IMR-90 (cell line): ENCODE measurements around the gene SKA3. TPM values are rescaled to one million over a fixed set of nuclear protein-coding genes. Genes with fewer than 3 reads are reported as not detected.

Experiments used
- ATAC-seq: fragments of 200-7000 bp; cut with Tn5 transposase; 2 replicates; pipeline ENCODE4 v1.9.1; 2020; ENCODE audit warnings: low read depth, mild to moderate bottlenecking, moderate library complexity
- BruUV-seq: library from RNA; stranded (reverse); fragments of 400-500 nt; replicated peaks from 2 replicates; lab custom pipeline; 2021; lab: Mats Ljungman, UMichigan
- CTCF ChIA-PET: fragments of 300-600 bp; formaldehyde crosslinking; extraction: SDS; loops from one replicate; lab custom pipeline; 2021; ENCODE audit warnings: antibody characterized with exemption; lab: Yijun Ruan, JAX
- POLR2A ChIA-PET: fragments of 300-600 bp; sonication (Branson Sonifier 250); formaldehyde crosslinking; loops from one replicate; lab custom pipeline; 2022; ENCODE audit warnings: antibody characterized with exemption; ENCODE audit not compliant: unreplicated experiment; lab: Charles Lee
- DNase-seq: peaks from one replicate; pipeline ENCODE4 v3.0.0; 2013
- H2AFZ ChIP-seq: replicated peaks from 2 replicates; pipeline ENCODE3; 2013; ENCODE audit warnings: low read length, mild to moderate bottlenecking; ENCODE audit not compliant: poor library complexity
- H2AK5ac ChIP-seq: 2 replicates; pipeline ENCODE4 v1.6.1; 2013; ENCODE audit warnings: low read depth, low read length, inconsistent platforms
- H2AK9ac ChIP-seq: replicated peaks from 2 replicates; pipeline ENCODE3; 2013; ENCODE audit warnings: mild to moderate bottlenecking, low read depth, low read length, moderate library complexity; ENCODE audit not compliant: poor library complexity
- H2BK120ac ChIP-seq: 2 replicates; pipeline ENCODE4 v1.6.1; 2013; ENCODE audit warnings: low read depth, low read length, inconsistent platforms
- H2BK15ac ChIP-seq: 3 replicates; pipeline ENCODE4 v1.6.1; 2013; ENCODE audit warnings: low read depth, low read length, inconsistent platforms
- H2BK20ac ChIP-seq: 2 replicates; pipeline ENCODE4 v1.6.1; 2013; ENCODE audit warnings: low read depth, mild to moderate bottlenecking, inconsistent platforms, low read length, moderate library complexity
- H2BK5ac ChIP-seq: 2 replicates; pipeline ENCODE4 v1.6.1; 2013; ENCODE audit warnings: mild to moderate bottlenecking, low read depth, low read length, inconsistent platforms; ENCODE audit not compliant: poor library complexity, severe bottlenecking
- H3K14ac ChIP-seq: replicated peaks from 2 replicates; pipeline ENCODE4 v1.6.1; 2013; ENCODE audit warnings: low read depth, low read length, inconsistent platforms
- H3K18ac ChIP-seq: 2 replicates; pipeline ENCODE4 v1.6.1; 2013; ENCODE audit warnings: low read depth, low read length, control low read depth
- H3K23ac ChIP-seq: 2 replicates; pipeline ENCODE4 v1.6.1; 2013; ENCODE audit warnings: low read depth, low read length, inconsistent platforms
- H3K27ac ChIP-seq: 2 replicates; pipeline ENCODE4 v1.5.1; 2013; ENCODE audit warnings: mild to moderate bottlenecking, control low read depth, low read length; ENCODE audit not compliant: insufficient read depth
- H3K27me3 ChIP-seq: 2 replicates; pipeline ENCODE4 v1.6.1; 2013; ENCODE audit warnings: low read length; ENCODE audit not compliant: control insufficient read depth, insufficient read depth
- H3K36me3 ChIP-seq: 2 replicates; pipeline ENCODE4 v1.6.1; 2013; ENCODE audit warnings: low read length, mixed read lengths; ENCODE audit not compliant: control insufficient read depth, insufficient read depth
- H3K4ac ChIP-seq: 2 replicates; pipeline ENCODE4 v1.6.1; 2013; ENCODE audit warnings: low read depth, low read length, inconsistent platforms
- H3K4me1 ChIP-seq: 2 replicates; pipeline ENCODE4 v1.6.1; 2013; ENCODE audit warnings: low read length, mixed read lengths; ENCODE audit not compliant: control insufficient read depth, insufficient read depth
- H3K4me2 ChIP-seq: 2 replicates; pipeline ENCODE4 v1.6.1; 2013; ENCODE audit warnings: low read depth, mild to moderate bottlenecking, control low read depth, low read length, moderate library complexity
- H3K4me3 ChIP-seq: 2 replicates; pipeline ENCODE4 v1.5.1; 2013; ENCODE audit warnings: low read depth, mild to moderate bottlenecking, control low read depth, low read length, moderate library complexity; ENCODE audit not compliant: insufficient read depth
- H3K56ac ChIP-seq: 2 replicates; pipeline ENCODE4 v1.6.1; 2013; ENCODE audit warnings: low read length, inconsistent platforms; ENCODE audit not compliant: insufficient read depth; ENCODE audit errors: extremely low read depth
- H3K79me1 ChIP-seq, 2 experiments: 2 replicates each; pipeline ENCODE4 v1.6.1; 2013; ENCODE audit warnings: low read length in 2 of 2, inconsistent platforms in 1 of 2, low read depth in 1 of 2
- H3K9ac ChIP-seq: 2 replicates; pipeline ENCODE4 v1.6.1; 2013; ENCODE audit warnings: low read depth, low read length, control low read depth
- H3K9me1 ChIP-seq: 2 replicates; pipeline ENCODE4 v1.6.1; 2013; ENCODE audit warnings: low read length, inconsistent platforms; ENCODE audit not compliant: insufficient read depth
- H3K9me3 ChIP-seq: 2 replicates; pipeline ENCODE4 v1.6.1; 2013; ENCODE audit warnings: low read length; ENCODE audit not compliant: control insufficient read depth, insufficient read depth
- H4K20me1 ChIP-seq: 2 replicates; pipeline ENCODE4 v1.6.1; 2013; ENCODE audit warnings: low read length, inconsistent platforms; ENCODE audit not compliant: insufficient read depth
- H4K5ac ChIP-seq: 2 replicates; pipeline ENCODE4 v1.6.1; 2013; ENCODE audit warnings: mild to moderate bottlenecking, low read depth, low read length, control low read depth
- H4K8ac ChIP-seq, 2 experiments: 2 replicates each; pipeline ENCODE4 v1.6.1; 2013; ENCODE audit warnings: low read depth in 2 of 2, low read length in 2 of 2, control low read depth in 1 of 2, inconsistent platforms in 1 of 2
- H4K91ac ChIP-seq: 2 replicates; pipeline ENCODE4 v1.6.1; 2013; ENCODE audit warnings: low read depth, low read length, inconsistent platforms; ENCODE audit not compliant: insufficient read depth
- CEBPB ChIP-seq: IDR thresholded peaks from 2 replicates; pipeline ENCODE4 v1.6.1; 2012; ENCODE audit warnings: low read depth, low read length, improper control_type of control experiment
- FOS ChIP-seq: fragments of 150-350 bp; IDR thresholded peaks from 2 replicates; pipeline ENCODE4 v1.6.1; 2016; ENCODE audit warnings: low read depth, low read length
- MAFK ChIP-seq: IDR thresholded peaks from 2 replicates; pipeline ENCODE4 v1.6.1; 2012; ENCODE audit warnings: low read depth, low read length, improper control_type of control experiment
- MAZ ChIP-seq: IDR thresholded peaks from 2 replicates; pipeline ENCODE4 v1.6.1; 2012; ENCODE audit warnings: low read depth, mild to moderate bottlenecking, low read length, improper control_type of control experiment, moderate library complexity, borderline replicate concordance
- MXI1 ChIP-seq: IDR thresholded peaks from 2 replicates; pipeline ENCODE4 v1.6.1; 2012; ENCODE audit warnings: low read depth, mild to moderate bottlenecking, low read length, moderate library complexity, borderline replicate concordance
- NFE2L2 ChIP-seq: fragments of 150-350 bp; IDR thresholded peaks from 2 replicates; pipeline ENCODE4 v1.6.1; 2016; ENCODE audit warnings: low read depth, mild to moderate bottlenecking, low read length
- POLR2A ChIP-seq: IDR thresholded peaks from 2 replicates; pipeline ENCODE4 v1.6.1; 2012; ENCODE audit warnings: mild to moderate bottlenecking, low read depth, low read length
- RAD21 ChIP-seq: IDR thresholded peaks from 2 replicates; pipeline ENCODE4 v1.6.1; 2012; ENCODE audit warnings: low read length, improper control_type of control experiment
- RCOR1 ChIP-seq: IDR thresholded peaks from 2 replicates; pipeline ENCODE4 v1.6.1; 2012; ENCODE audit warnings: mild to moderate bottlenecking, low read length, improper control_type of control experiment; ENCODE audit not compliant: insufficient replicate concordance
- RFX5 ChIP-seq: IDR thresholded peaks from 2 replicates; pipeline ENCODE4 v1.8.0; 2012; ENCODE audit warnings: low read depth, mild to moderate bottlenecking, low read length, moderate library complexity
- SMC3 ChIP-seq: fragments of 150-350 bp; IDR thresholded peaks from 2 replicates; pipeline ENCODE4 v1.6.1; 2016; ENCODE audit warnings: low read depth, mild to moderate bottlenecking, antibody characterized with exemption, low read length, moderate library complexity
- USF2 ChIP-seq: fragments of 150-350 bp; IDR thresholded peaks from 2 replicates; pipeline ENCODE4 v1.6.1; 2017; ENCODE audit warnings: mild to moderate bottlenecking, antibody characterized with exemption, low read length, low read depth
- dilution Hi-C: fragments of 300-500 bp; cut with HindIII; formaldehyde crosslinking; loops from one replicate; pipeline ENCODE4 v1.14.3; 2018; ENCODE audit warnings: low sequenced_read_pairs; ENCODE audit not compliant: unreplicated experiment
- in situ Hi-C: fragments of 300-500 bp; cut with MboI; formaldehyde crosslinking; loops from 3 replicates; pipeline ENCODE4 v1.14.3; 2019; ENCODE audit warnings: low sequenced_read_pairs, inconsistent platforms, mixed read lengths
- intact Hi-C: fragments of 100-400 bp; cut with micrococcal nuclease; formaldehyde crosslinking; loops from 2 replicates; pipeline ENCODE4 v1.10.0; 2022
- polyA plus RNA-seq, 3 experiments: library from polyadenylated mRNA; depleted of rRNA; stranded (reverse); fragments of >200 nt; gene quantifications; 2 replicates each; pipeline ENCODE4 v1.2.3, GENCODE V29; 2012; ENCODE audit warnings: low replicate concordance in 1 of 3
- total RNA-seq: library from RNA; depleted of rRNA; stranded (reverse); fragments of >200 nt; gene quantifications from 2 replicates; pipeline ENCODE4 v1.2.3, GENCODE V29; 2012
- TF ChIP-seq, protein P1 (sequence below): conservative IDR thresholded peaks from 2 replicates; pipeline ENCODE4 v1.5.1; 2012; ENCODE audit warnings: mild to moderate bottlenecking, low read depth, low read length, improper control_type of control experiment
- TF ChIP-seq, protein P2 (sequence below): fragments of 150-350 bp; IDR thresholded peaks from 2 replicates; pipeline ENCODE4 v1.6.1; 2016; ENCODE audit warnings: low read depth, mild to moderate bottlenecking, low read length, moderate library complexity, borderline replicate concordance

Gene SKA3
- total and polyA plus RNA-seq, 2 of the 4 experiments (the other 2 are of a cell fraction) = 11.7 to 15.6 TPM

- Histone ChIP-seq H3K4me2 (no peak overlapping the region), H3K4me1 (no peaks in the 10 kb centered on the region), H2BK5ac (no peak overlapping the region), H3K9me1 (no peaks in the 10 kb centered on the region), H3K4me3 (no peak overlapping the region), H4K5ac (no peak overlapping the region), H2AK5ac (no peak overlapping the region), H2BK15ac (no peak overlapping the region), H3K27ac (no peak overlapping the region), H3K4ac (no peak overlapping the region), H3K14ac (no peak overlapping the region), H3K36me3 (no peaks in the 10 kb centered on the region), H3K27me3 (peaks cover 7% of the 10 kb centered on the region), H3K9ac (no peak overlapping the region), H2BK20ac (no peak overlapping the region), H3K23ac (no peak overlapping the region), H3K9me3 (peaks cover 4% of the 10 kb centered on the region; the same call in 1 of the 2 replicates), H2AK9ac (no peak overlapping the region), H4K20me1 (no peaks in the 10 kb centered on the region), H3K18ac (no peak overlapping the region), H2AFZ (no peak overlapping the region), H2BK120ac (no peak overlapping the region), H3K56ac (no peak overlapping the region; the same call in 1 of the 2 replicates), H4K91ac (no peak overlapping the region), H3K79me1 (no peaks in the 10 kb centered on the region), H4K8ac (no peak overlapping the region)
- CTCF ChIA-PET = no interaction called here
- in situ Hi-C loops (no loop called here), intact Hi-C loops (no loop called here), dilution Hi-C loops (no loop called here)
- TF ChIP-seq MAZ (no peak), POLR2A (no peak), MAFK (no peak), MXI1 (no peak), RAD21 (no peak), NFE2L2 (no peak), RCOR1 (no peak), CEBPB (no peak), FOS (no peak), USF2 (no peak), SMC3 (no peak), RFX5 (no peak)
- TF ChIP-seq, protein P1, sequence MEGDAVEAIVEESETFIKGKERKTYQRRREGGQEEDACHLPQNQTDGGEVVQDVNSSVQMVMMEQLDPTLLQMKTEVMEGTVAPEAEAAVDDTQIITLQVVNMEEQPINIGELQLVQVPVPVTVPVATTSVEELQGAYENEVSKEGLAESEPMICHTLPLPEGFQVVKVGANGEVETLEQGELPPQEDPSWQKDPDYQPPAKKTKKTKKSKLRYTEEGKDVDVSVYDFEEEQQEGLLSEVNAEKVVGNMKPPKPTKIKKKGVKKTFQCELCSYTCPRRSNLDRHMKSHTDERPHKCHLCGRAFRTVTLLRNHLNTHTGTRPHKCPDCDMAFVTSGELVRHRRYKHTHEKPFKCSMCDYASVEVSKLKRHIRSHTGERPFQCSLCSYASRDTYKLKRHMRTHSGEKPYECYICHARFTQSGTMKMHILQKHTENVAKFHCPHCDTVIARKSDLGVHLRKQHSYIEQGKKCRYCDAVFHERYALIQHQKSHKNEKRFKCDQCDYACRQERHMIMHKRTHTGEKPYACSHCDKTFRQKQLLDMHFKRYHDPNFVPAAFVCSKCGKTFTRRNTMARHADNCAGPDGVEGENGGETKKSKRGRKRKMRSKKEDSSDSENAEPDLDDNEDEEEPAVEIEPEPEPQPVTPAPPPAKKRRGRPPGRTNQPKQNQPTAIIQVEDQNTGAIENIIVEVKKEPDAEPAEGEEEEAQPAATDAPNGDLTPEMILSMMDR = no peak
- TF ChIP-seq, protein P2, sequence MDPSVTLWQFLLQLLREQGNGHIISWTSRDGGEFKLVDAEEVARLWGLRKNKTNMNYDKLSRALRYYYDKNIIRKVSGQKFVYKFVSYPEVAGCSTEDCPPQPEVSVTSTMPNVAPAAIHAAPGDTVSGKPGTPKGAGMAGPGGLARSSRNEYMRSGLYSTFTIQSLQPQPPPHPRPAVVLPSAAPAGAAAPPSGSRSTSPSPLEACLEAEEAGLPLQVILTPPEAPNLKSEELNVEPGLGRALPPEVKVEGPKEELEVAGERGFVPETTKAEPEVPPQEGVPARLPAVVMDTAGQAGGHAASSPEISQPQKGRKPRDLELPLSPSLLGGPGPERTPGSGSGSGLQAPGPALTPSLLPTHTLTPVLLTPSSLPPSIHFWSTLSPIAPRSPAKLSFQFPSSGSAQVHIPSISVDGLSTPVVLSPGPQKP = no peak
- ATAC-seq (no peak), DNase-seq (no peak)
- POLR2A ChIA-PET = no interaction called here
- BruUV-seq = no TSS peak
Measured at GRCh38 chr13:21221268-21221667, 44.9 kb upstream of the SKA3 start.
